Measurements from ENCODE around the gene RRBP1.

RRBP1 gene

GRCh38 chr20:17617212-17617867, 64.7 kb downstream of the RRBP1 start:
- no peak overlapping the region for H3K27ac Mint-ChIP-seq
- no peaks in the 10 kb centered on the region for H3K27me3 Mint-ChIP-seq
- DNase-seq = peak; percentile 60
- H3K4me3 Mint-ChIP-seq = no peak overlapping the region
- ATAC-seq = peak; percentile 44
- no peaks in the 10 kb centered on the region for H3K9me3 Mint-ChIP-seq
- peaks cover 6% of the 10 kb centered on the region for H3K4me1 Mint-ChIP-seq
- no peaks in the 10 kb centered on the region for H3K36me3 Mint-ChIP-seq (ENCODE audit: low read depth)

GRCh38 chr20:17616480-17617211, 65.4 kb downstream of the RRBP1 start:
- ATAC-seq = no peak
- no peak for DNase-seq
- H3K9me3 Mint-ChIP-seq = no peaks in the 10 kb centered on the region
- H3K27me3 Mint-ChIP-seq = no peaks in the 10 kb centered on the region
- H3K36me3 Mint-ChIP-seq (ENCODE audit: low read depth) = no peaks in the 10 kb centered on the region
- H3K4me3 Mint-ChIP-seq = no peak overlapping the region
- H3K27ac Mint-ChIP-seq = no peak overlapping the region
- peaks cover 13% of the 10 kb centered on the region for H3K4me1 Mint-ChIP-seq

DNA sequence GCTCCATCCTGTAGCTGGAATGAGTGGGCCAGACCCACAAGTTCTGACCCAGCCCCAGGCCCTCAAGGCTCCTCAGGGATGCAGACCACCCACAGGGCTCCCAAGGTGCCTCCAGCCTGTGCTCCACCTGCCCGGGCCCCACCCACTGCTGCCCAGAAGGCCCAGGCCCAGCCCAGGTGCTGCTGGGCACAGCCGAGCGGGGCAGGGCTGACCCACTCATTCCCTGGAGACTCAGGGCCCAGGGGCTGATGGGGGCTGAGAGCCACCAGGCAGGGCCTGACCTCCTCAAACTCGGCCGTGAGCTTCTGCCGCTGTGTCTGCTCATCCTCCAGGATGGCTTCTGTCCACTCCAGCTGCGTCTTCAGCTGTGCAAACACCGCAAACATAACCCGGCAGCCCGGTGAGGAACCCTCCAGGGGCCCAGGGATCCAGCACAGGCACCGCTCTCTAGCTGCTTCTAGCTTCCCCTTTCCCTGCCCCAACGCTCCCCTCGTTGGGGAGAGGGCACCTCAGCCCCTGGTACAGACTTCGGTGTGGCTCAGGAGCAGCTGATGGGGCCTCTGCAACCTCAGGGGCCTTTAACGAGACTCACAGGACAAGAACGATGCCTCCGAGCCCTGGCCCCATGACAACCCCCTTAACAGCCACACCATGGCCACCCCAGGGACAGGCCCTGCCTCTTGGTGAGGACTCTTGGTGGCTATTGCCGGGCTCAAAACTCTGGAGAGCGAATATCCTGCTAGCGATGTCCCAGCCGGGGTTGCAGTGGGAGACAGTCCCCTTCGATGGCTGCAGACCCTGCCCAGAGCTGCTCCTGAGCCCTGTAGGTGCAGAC, 66.2 kb downstream of the RRBP1 start:
- ATAC-seq = no peak
- DNase-seq = no peak
- no peak overlapping the region for H3K27ac Mint-ChIP-seq
- H3K4me1 Mint-ChIP-seq = peaks cover 18% of the 10 kb centered on the region
- no peaks in the 10 kb centered on the region for H3K36me3 Mint-ChIP-seq (ENCODE audit: low read depth)
- no peaks in the 10 kb centered on the region for H3K27me3 Mint-ChIP-seq
- no peak overlapping the region for H3K4me3 Mint-ChIP-seq
- H3K9me3 Mint-ChIP-seq = no peaks in the 10 kb centered on the region

DNA sequence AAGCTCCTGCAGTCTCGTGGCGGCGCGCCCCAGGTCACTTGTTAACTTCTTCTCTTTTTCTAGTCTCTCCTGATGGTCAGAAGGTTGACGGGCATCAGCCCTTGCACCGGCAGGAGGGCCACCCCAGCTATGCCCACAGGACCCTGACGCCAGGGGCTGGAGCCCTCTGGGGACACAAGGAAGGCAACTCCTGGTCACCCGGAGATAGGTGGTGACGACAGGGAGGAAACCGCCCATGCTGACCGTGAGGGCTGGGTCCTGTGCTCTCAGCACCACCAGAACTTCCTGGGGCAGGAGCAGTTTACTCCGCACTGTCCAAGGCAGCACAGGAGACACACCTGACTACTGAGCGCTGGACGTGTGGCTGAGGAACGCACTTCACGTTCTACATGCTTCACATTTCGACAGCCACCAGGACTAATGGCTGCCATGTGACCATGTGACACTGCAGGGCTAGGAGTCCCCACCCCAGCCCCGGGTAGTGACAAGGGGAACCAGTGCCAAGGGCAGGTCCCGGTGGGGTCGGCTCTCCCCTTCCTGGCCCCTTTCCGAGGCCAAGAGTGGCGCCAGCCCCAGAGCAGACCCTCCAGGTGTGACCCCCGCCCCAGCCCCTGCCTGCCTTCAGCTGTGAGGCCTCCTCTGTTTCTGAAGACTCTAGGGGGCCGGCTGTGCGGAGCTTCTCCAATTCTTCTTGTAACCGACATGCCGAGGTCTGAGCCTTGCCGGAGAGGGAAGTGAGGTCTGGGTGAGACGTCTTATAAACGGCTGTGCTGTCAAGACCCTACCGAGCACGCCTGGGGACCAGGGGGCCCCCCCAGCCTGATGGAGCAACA, 67.0 kb downstream of the RRBP1 start:
- no peaks in the 10 kb centered on the region for H3K27me3 Mint-ChIP-seq

GRCh38 chr20:17614176-17614811, 67.7 kb downstream of the RRBP1 start:
- H3K27me3 Mint-ChIP-seq = no peaks in the 10 kb centered on the region
- peaks cover 33% of the 10 kb centered on the region for H3K4me1 Mint-ChIP-seq
- no peak overlapping the region for H3K4me3 Mint-ChIP-seq
- no peaks in the 10 kb centered on the region for H3K9me3 Mint-ChIP-seq
- H3K36me3 Mint-ChIP-seq (ENCODE audit: low read depth) = peaks cover 2% of the 10 kb centered on the region
- DNase-seq (no peak), ATAC-seq (no peak)
- H3K27ac Mint-ChIP-seq = no peak overlapping the region

More for the DNA sequence above, 67.0 kb downstream of the RRBP1 start:
- ATAC-seq (no peak), DNase-seq (no peak)
- no peaks in the 10 kb centered on the region for H3K9me3 Mint-ChIP-seq
- no peak overlapping the region for H3K4me3 Mint-ChIP-seq
- no peak overlapping the region for H3K27ac Mint-ChIP-seq
- peaks cover 26% of the 10 kb centered on the region for H3K4me1 Mint-ChIP-seq
- H3K36me3 Mint-ChIP-seq (ENCODE audit: low read depth) = peaks cover under 1% of the 10 kb centered on the region

DNA sequence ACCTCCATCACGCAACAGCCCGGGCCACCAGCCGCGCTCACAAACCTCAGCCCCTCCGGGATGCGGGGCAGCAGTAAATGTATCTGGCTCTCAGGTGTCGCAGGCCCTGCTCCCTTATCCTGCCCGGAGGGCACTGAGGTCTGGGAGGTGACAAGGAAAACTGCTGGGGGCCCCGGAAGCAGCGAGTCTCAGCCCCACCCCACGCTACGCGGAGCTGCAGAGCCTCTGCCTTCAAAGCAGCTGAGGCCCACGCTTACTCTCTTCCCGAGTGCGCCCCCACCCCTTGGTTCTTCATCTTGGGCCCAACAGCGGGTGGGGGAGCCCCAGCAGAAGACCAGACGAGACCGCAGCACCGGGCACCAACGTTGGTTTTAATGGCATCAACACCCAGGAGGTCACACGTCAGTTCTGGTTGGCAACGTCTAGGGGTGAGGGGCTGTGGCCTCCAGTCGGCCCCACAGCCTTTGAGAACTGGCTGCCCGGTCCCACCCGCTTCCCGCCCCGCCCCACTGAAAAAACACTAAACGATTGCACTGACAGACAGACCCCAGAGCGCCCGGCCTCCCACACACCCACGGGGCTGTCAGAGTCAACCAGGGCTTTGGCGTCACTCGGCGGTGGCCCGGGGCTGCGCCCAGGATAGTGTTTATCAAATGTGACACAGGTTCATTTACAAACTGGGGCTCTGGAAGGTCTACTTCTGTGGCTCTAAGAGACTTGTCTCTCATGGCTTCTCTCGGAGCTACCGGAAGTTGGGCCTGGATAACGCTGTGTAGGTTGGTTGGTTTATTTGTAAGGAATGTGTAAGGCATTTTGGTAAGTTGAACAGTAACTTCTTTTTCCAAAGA, 68.5 kb downstream of the RRBP1 start:
- no peak for ATAC-seq
- H3K9me3 Mint-ChIP-seq = no peaks in the 10 kb centered on the region
- no peak for DNase-seq
- peaks cover 2% of the 10 kb centered on the region for H3K36me3 Mint-ChIP-seq (ENCODE audit: low read depth)
- H3K27ac Mint-ChIP-seq = no peak overlapping the region
- H3K27me3 Mint-ChIP-seq = no peaks in the 10 kb centered on the region
- no peak overlapping the region for H3K4me3 Mint-ChIP-seq
- H3K4me1 Mint-ChIP-seq = peaks cover 36% of the 10 kb centered on the region

DNA sequence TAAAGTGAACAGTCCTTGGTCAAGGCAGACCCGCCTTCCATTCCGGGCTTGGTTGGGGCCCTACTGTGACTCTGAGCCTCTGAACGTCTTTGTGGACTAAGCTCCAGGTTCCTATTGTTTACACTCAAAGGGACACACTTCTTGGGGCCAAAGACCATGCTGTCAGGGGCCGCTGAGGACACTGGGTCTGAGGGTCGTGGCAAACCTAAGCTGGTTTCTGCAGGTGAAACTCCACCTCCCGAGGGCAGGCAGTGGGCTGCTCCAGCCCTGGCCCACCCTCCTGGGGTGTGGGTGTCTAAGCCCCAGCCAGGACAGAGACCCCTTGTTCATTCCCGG, 69.1 kb downstream of the RRBP1 start:
- Mint-ChIP-seq H3K27me3 (no peaks in the 10 kb centered on the region), H3K36me3 (ENCODE audit: low read depth) (peaks cover 2% of the 10 kb centered on the region), H3K4me1 (peaks cover 36% of the 10 kb centered on the region), H3K27ac (peak overlapping the region; percentile 92), H3K4me3 (no peak overlapping the region), H3K9me3 (no peaks in the 10 kb centered on the region)
- DNase-seq = no peak
- ATAC-seq = no peak

- Mint-ChIP-seq H3K4me1 (peaks cover 36% of the 10 kb centered on the region), H3K27me3 (no peaks in the 10 kb centered on the region), H3K4me3 (peak overlapping the region; percentile 26), H3K27ac (peak overlapping the region; percentile 92), H3K9me3 (no peaks in the 10 kb centered on the region), H3K36me3 (ENCODE audit: low read depth) (peaks cover 2% of the 10 kb centered on the region)
- peak; percentile 78 for ATAC-seq
- DNase-seq = peak; percentile 57
These were observed 69.6 kb downstream of the RRBP1 start for GRCh38 chr20:17612287-17612991.

DNA sequence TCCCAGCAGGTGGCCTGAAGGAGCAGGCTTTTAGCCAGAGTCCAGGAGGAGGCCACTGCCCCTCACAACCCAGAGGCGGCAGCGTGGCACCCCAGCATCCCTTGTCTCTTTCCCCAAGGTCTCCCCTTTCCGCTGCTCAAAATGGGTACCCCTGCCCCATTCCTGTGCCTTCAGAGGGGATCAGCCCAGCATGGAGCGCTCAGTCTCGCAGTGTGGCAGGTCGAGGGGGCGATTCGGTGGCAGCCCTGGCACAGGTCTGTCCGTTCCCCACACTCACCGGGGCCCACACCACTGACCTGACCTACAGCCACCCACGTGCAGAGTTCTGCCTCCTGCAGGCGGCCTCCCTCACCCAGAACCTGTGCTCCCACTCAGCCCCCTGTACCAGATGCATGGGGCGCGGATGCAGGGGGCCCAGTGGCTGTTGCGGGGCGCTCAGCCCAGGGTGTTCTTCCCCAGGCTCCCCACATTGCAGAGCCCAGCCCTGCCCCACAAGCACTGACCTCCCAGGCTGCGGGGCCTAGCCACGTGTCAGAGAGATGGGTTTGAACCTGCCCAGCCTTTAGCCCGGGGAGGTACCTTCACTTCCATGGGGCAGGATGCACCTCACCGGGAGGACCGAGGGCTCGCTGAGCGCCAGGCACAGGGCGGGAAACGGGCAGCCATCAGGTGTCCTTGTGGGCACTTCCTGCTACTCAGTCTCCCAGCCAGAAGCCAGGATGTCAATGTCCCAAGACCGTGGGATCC, 70.3 kb downstream of the RRBP1 start:
- Mint-ChIP-seq H3K27ac (peak overlapping the region; percentile 92), H3K4me1 (peaks cover 36% of the 10 kb centered on the region), H3K9me3 (no peaks in the 10 kb centered on the region), H3K36me3 (ENCODE audit: low read depth) (peaks cover 2% of the 10 kb centered on the region), H3K4me3 (no peak overlapping the region), H3K27me3 (no peaks in the 10 kb centered on the region)
- no peak for ATAC-seq
- DNase-seq = no peak

GRCh38 chr20:17611290-17611539, 70.8 kb downstream of the RRBP1 start:
- H3K27ac Mint-ChIP-seq = no peak overlapping the region
- peaks cover 2% of the 10 kb centered on the region for H3K36me3 Mint-ChIP-seq (ENCODE audit: low read depth)
- ATAC-seq = peak; percentile 31
- H3K4me1 Mint-ChIP-seq = peaks cover 36% of the 10 kb centered on the region
- H3K9me3 Mint-ChIP-seq = no peaks in the 10 kb centered on the region
- H3K4me3 Mint-ChIP-seq = no peak overlapping the region
- peak; percentile 23 for DNase-seq
- H3K27me3 Mint-ChIP-seq = no peaks in the 10 kb centered on the region

GRCh38 chr20:17610566-17611289, 71.3 kb downstream of the RRBP1 start:
- ATAC-seq = no peak
- no peaks in the 10 kb centered on the region for H3K9me3 Mint-ChIP-seq

DNA sequence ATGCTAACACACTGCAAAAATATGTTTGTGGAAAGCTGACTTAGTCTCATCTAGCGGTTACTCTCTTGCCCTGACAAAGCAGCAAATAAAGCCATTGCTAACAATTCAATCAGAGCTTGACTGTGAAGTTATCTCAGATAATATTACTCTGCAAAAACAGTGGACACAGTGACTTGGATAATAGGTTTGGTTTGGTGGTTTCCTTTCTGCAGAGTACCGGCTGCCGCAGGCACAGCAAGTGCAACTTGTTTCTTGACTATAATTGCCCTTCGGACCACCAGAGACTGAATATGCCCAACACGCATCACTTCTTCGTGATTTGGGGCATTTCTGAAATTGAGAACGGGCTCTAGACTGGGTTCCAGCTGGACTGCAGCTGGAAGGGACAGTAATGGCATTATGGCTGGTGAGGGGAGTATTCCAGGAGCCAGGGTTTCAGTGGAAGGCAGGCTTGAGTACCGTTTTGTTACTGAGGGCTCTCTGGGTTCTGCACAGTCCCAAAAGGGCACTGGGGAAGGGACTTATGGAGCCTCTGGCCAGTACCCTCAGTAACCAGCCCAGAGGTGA, 72.1 kb downstream of the RRBP1 start:
- no peaks in the 10 kb centered on the region for H3K9me3 Mint-ChIP-seq
- no peak for DNase-seq
- no peaks in the 10 kb centered on the region for H3K27me3 Mint-ChIP-seq
- no peak for ATAC-seq
- peak overlapping the region; percentile 72 for H3K27ac Mint-ChIP-seq
- H3K36me3 Mint-ChIP-seq (ENCODE audit: low read depth) = peaks cover 5% of the 10 kb centered on the region
- no peak overlapping the region for H3K4me3 Mint-ChIP-seq
- peaks cover 36% of the 10 kb centered on the region for H3K4me1 Mint-ChIP-seq

More at GRCh38 chr20:17610566-17611289, 71.3 kb downstream of the RRBP1 start:
- H3K4me3 Mint-ChIP-seq = peak overlapping the region; percentile 11
- no peaks in the 10 kb centered on the region for H3K27me3 Mint-ChIP-seq
- H3K4me1 Mint-ChIP-seq = peaks cover 36% of the 10 kb centered on the region
- DNase-seq = peak; percentile 40
- H3K27ac Mint-ChIP-seq = peak overlapping the region; percentile 72
- peaks cover 2% of the 10 kb centered on the region for H3K36me3 Mint-ChIP-seq (ENCODE audit: low read depth)

Data from activated naive CD8-positive, alpha-beta T cell treated with anti-CD3 and anti-CD28 coated beads, Interleukin-2, amount 50 U/mL, for 24 hours (primary cell).